Hippocampal formation (tissue), 2 donors: ENCODE results near the gene ACOT7.

Experiments used
- DNase-seq, 2 donors: peaks; one replicate each; lab custom pipeline; 2025; lab: John Stamatoyannopoulos, UW

Gene ACOT7

DNA sequence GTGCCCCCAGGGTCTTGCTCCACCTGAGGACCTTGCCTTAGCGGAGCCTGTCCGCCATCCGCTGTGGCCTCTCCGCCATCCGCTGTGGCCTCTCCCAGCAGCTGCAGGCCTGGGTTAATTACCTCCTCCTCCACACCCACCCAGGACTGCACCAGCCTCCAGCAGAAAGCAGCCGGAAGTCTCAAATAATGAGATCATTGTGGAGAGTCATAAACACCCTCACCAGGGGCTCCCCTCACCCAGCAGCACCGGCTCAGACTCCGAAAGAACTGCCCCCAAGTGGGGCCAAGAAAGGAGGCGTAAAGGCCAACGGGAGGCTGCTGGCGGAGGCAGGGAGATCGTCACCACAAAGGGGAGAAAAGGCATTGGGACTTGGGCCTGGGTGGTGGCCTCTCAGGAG is 122.0 kb downstream of the ACOT7 start:
- DNase-seq = no peak

DNA sequence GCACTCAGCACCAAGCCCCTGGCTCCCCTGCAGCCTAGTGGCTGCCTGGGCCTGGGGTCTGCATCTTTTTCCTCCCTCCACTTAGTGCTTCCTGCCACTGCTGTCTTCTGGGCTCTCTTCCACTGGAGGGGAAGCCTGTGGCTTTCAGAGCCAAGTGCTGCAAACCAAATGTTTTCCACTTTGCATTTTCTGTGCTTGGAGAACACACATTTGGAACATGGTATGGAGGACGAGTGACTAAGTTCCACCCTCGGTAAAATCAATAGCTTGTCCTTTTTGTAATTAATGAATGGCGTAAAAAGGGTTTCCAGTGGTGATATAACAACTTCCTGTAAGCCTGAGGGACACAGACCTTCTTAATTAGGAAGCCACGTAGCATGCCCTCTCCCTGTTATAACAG is 122.6 kb downstream of the ACOT7 start:
- DNase-seq = peak in 1 of 2 donors; percentile 5

DNA sequence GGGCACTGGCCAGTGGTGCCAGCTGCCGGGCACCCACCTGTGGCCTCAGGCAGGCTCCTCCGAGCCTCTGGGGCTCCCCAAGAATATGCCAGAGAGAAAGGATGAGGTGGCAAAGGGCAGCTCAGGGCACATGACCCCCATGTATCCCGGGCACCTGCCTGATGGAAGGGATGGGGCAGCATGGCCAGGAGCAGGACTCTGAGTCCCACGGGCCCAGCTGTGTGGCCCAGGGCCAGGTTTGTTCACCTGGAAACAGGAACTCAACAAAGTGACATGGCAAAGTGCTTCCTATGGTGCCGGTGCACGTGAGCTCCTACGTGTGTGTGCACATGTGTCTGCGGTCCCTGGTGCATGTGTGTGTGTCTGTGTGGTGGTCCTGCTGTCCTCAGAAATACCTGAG is 123.2 kb downstream of the ACOT7 start:
- no peak for DNase-seq

DNA sequence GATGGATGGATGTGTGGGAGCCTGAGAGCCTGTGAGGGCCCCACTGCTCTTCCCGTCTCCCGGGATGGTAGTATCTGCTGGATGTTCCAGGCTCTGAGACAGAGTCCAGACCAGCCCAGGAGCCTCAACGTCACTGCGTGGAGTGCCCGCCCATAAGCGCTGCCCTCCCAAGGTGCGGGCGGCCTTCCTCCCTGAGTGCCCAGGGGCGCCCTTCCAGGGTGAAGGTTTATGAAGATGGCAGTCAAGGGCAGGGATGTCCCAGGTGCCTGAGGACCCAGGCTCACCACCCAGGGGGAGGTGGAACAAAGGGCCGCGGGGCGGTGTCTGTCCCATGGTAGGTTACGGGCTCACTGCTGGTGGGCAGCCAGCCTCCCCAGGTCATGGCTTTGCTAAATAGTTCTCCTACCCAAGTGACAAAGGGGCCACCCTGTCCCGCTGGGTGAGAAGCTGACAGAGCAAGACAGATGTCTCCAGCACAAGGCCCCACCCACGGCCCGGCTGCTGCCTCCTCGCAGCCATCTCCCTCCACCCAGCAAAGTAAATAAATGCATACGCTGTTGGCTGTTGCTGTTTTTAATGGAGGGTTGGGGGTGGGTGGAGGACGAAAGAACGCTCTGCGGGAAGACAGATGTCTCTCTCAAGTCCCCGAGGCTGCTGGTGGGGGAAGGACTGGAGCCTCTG is 123.7 kb downstream of the ACOT7 start:
- DNase-seq = no peak

DNA sequence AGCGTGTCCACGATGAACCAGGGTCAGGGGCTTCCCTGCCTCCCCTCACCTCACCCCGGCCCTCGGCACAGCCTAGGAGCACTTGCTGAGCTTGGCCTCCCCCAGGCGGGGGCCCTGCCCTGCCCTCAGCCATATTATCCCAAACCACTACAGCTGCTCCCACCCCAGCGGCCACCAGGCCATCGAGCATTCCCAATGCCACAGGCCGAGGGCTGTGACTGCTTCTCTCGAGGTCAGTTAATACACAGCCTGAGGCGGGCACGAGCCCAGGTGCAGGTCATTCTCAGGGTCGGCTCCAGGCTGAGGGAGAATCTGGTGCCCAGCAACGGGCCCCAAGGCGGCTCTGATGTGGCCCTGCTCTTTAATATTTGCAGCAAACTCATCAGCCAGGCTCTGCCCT is 124.3 kb downstream of the ACOT7 start:
- no peak for DNase-seq

DNA sequence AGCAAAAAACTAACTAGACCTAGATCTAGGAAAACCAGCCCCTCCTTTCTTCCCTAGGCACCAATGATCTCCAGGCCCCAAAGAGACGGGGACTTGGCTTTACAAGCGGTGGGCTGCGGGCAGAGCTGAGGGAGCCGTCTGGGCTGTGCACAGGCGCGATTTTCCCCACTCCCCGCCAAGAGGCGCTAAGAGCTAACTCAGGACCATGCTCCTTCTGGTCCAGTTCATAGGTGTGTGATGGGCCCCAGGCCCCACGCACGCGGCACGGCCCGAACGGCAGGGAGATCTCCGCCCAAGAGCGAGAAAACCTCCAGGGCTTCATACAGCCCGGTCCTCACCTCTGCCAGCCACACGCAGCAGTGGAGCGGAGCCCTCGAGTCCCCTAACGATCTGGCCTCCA is 125.2 kb downstream of the ACOT7 start:
- no peak for DNase-seq

DNA sequence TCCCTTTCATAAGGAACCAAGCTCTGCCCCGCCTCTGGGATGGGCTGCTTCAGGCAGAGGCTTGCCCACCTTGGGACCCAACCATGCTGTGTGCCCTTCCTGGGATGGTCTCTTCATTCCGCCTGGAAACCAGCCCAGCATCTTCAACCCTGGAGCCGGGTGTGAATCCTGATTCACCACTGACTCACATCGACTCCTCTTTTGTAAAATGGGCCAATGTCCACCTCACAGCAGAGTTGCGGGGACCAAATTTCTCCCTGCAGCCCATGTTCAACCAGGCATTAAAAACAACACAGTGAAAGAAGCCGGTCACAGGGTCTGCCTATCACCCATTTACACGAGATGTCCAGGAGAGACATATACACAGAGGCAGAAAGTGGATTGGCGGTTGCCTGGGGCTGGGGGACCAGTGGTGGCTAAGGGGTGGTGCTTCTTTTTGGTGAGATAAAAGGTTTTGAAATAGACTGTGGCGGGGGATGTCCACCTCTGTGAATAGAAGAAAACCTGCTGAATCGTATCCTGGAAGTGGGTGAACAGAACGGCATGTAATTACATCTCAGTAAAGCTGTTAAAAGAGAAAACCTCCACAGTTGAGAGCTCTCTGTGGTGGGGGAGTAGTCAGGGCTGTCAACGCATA is 125.8 kb downstream of the ACOT7 start:
- DNase-seq = no peak

DNA sequence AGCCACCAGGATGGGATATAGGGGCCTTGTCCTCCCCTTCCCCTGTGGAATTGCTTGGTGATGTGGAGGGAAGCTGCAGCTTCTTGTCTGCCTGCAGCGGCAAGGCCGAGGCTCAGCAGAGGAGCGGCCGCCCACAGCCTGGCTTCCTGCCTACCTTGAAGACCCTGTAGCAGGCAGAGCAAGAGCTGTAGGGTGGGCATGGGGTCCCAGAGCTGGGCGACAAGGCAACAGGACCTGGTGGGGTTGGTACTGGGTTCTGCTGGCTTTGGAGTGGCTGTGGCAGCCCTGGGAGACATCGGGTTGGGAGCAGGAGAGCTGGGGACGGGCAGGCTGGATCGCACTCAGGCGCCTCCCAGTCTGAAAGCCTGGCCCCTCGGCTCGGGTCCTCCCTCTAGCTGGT is 126.9 kb downstream of the ACOT7 start:
- no peak for DNase-seq

DNA sequence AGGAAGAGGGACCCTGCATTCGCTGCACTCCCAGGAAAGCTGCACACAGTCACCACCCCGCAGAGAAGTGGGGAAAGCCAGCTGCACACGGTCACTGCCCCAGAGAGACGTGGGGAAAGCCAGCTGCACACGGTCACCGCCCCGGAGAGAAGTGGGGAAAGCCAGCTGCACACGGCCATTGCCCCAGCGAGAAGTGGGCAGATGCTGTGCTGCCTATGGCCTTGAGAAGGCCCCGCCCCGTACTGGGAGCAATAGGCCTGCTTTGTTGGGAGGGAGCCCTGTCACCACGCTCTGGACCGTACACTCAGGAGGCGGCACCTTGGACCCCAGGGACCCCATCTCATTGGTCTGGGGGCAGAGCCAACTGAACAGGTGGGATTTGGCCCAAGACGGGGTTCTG is 128.4 kb downstream of the ACOT7 start:
- no peak for DNase-seq

DNA sequence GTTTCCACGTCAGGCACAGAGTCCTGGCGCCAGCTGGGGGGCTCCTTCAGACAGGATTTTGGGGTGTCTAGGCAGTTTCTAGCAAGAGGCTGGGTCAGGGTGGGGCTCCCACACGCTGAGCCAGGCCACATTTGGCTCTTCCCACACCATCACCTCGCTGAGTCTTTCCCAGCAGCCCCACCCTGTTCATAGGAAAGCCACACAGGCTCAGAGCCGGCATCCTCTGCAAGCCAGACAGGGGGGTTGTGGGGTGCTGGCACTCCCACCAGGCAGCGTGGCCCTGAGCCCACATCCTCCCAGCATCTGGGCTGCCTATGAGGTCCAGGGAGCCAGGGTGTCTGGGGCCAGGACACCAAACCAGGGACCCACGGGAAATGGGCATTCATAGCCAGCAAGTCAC is 129.9 kb downstream of the ACOT7 start:
- DNase-seq = no peak

DNA sequence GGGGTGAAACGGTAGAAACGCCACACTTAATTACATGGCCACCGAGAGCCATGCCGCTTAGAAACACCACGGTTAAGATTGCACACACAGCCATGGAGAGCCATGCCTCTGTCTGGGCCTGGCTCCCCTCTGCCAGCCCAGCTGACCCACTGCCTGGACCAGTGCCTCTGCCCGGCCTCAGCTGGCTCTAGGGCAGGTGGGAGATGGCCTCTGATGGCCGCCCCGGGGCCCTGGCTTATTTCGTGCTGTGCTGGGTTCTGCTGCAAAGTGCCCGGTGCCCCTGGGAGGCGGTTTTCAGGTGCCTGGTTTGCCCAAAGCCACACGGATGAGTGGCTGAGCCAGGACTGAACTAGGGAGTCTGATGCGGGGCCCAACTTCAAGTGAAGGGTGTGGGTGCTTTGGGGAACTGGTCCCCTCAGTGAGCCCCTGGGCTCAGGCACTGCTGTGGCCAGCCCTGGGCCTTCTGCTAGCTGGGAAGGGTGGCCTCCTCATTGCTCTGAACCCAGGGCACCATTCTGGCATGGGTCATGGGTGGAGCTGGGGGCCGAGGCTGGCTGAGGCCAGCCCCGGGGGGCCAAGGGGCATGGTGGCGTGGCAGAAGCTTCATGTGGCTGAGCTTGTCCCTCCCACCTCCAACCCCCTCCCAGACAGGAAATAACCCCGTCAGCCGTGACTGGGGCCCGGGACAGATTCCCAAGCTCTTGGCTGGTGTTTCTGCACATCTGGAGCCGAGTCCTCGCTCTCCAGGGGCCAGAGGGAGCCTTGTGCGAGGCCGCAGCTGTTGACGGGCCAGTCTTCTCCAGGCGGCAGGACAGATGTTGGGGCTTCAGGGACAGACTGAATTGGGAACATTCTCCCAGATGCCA is 130.8 kb downstream of the ACOT7 start:
- no peak for DNase-seq

DNA sequence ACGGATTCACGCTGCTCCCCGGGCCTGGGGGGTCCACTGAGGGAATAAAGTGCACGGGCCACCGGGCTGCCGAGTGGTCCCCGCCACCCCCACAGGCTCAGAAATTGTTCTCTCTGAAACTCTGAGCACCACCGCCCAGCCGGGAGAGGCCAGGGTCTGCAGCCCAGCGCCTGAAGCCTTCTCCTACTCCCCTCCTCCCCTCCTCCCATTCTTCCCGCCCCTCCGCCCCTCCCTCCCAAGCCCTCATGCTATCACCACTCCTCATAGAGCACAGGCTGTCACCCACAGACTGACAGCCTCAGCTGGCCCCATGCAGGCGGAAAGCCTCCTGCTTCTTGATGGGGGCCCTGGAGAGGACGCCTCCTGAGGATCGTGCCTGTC is 132.0 kb downstream of the ACOT7 start:
- DNase-seq = no peak

DNA sequence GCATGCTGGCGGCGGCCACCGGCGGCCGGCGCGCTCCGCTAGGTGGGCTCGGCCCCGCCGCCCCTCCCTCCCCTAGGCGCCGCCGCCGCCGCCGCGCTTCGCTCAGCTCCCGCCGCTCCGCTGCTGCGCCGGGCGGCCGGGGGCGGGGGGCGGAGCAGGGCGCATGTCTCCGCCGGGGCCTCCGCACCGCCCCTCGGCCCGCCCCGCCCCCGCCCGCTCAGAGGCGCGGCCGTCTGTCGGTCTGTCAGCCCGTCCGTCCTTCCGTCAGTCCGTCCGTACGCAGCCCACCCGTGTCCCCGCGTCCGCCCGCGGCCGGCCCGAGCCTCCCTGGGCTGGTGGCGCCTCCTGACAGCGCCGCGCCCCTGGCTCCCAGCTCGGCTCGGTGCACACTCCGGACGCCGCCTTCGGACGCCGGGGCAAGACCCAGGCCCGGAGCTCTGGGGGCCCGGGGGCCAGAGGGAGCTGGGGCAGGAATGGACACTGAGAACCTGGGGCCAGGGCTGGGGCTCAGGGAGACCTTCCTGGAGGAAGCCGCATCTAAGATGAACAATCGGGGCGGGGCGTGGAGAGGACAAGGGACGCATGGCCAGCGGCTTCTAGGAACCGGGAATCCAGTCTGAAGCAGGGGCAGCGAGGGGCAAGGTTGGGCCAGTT is 132.5 kb downstream of the ACOT7 start, which contains the start of gene GPR153:
TSS of gene GPR153 (minus strand) at position 138 of the 654 bp plus-strand sequence. CDS start 6,193 bp downstream, outside the sequence.
- DNase-seq = no peak

DNA sequence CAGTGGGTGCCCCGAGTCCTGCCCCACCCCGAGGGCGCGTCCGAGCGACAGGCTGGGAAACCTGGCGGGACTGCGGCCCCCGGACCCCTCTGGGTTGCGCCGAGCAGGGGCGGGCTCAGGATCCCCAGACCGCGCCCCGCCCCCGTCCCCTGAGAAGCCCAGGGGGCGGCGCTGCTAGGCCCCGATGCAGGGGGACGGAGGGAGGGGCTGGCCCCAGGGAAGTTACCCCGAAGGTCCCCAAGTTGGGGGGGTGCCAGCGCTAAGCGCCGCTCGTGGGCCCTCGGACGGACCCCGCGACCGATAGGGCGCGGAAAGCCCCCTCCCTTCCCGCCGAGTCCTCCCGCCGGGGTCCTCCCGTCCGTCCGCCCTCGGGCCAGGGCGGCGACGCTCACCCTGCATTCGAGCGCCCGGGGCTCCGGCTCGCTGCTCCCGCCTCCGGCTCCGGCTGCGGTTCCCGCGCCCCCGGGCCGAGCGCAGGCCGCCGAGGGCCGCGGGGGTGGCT is 133.1 kb downstream of the ACOT7 start:
- no peak for DNase-seq

DNA sequence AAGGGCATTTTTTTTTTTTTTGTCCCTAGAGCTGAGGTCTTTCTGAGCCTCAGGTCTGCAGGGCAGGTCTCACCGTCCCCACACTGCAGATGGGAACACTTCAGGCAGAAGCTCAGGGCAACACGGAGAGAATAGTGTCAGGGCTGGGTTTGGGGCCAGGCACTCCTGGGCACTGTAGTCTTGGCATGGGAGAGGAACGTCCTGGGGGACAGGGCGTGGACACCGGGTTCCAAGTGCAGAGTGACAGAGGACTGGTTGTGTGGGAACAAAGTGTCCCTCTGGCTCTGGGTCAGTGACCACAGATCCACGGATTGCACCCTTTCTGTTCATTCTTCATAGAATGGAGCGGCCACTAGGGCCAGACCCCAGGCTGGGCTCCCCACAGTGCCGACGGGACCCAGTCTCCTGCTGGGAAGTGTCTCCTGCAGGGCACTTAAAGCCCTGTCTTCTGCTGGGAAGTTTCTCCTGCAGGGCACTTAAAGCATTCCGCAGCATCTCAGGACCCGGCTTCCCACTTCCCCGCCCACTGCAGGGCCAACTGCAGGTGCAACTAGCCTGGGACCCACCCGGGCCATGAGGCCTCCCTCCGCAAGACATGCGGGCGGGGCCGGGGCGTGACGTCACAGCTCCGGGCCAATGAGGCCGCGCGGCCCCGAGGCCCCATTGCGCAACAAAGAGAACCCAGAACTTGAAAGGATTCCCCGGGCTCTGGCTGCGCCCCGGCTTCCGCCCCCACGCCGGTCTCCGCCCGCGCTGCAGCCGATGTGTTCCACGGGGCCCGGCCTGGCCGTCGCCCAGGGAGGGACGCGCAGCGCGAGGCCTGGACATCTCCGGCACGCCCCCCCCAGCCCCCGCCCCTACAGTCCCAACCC is 133.8 kb downstream of the ACOT7 start:
- no peak for DNase-seq

DNA sequence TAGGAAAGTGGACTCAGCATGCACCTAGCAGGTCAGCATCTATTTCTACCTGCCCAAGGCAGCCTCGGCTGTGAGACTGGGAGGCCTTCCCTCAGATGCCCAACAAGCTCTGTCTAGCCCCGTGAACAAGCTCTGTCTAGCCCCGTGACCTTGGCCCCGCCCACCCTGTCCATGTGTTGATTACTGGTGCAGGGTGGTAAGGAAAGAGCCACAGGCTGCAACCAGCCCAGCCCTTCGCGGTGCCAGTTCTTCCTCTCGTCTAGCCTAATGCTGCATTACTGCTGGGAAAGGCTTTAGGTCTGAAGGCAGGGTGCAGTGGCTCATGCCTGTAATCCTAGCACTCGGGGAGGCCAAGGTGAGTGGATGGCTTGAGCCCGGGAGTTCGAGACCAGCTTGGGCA is 134.9 kb downstream of the ACOT7 start:
- no peak for DNase-seq

DNA sequence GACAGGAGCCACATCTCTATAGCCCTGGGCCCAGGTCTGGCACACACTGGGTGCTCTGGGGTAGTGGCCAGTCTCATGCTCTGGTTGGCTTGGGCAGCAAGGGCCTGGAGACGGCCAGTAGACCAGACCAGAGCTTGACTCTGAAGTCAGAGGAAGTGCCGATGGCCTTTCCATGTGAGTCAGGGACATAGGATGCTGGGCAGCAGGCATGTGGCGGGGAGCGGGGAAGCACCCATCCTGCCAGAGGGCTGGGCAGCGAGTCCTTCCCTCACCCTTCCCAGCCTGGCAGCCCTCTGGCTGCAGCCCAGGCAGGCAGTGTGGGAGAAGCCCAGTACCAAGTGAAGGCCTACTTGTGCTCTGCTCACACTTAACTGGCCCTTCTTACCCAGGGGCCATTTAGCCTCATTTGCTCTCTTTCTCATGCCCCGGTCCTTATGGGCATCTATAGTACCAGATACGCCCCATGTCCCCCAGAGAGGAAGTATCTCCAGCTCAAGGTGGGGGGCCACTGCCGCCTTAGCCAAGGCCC is 136.0 kb downstream of the ACOT7 start:
- DNase-seq = no peak

DNA sequence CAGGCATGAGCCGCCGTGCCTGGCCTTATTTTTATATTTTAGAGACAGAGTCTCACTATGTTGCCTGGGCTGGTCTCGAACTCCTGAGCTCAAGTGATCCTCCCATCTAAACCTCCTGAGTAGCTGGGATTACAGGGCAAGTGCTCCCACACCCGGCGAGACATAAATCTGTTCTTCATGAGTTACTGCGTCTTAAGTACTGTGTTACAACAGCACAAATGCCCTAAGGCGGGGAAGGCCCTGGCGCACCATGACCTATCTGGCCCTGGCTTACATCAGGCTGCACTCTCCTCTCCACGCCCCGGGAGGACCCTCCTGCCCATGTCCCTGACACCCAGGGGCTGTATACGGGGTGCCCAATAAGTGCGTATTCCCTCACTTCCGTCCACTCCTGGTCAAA is 136.9 kb downstream of the ACOT7 start:
- DNase-seq = no peak

DNA sequence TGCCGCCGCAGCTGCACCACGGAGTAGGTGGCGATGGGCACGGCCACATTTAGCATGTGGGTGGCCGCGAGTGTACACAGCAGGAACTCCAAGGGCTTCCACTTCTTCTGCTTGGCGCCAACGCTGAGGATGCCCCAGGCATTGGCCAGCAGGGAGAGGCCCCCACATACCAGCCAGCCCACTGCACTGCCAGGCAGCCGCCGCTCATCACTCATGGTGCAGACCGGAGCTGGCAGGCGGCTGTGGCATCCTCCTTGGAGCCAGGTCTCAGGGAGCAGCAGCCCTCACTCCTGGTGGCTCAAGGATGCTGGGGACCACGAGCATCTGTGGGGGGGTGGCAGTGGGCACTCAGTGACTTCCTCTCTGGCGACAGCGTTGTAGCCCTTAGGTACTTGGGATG is 138.9 kb downstream of the ACOT7 start:
- no peak for DNase-seq

DNA sequence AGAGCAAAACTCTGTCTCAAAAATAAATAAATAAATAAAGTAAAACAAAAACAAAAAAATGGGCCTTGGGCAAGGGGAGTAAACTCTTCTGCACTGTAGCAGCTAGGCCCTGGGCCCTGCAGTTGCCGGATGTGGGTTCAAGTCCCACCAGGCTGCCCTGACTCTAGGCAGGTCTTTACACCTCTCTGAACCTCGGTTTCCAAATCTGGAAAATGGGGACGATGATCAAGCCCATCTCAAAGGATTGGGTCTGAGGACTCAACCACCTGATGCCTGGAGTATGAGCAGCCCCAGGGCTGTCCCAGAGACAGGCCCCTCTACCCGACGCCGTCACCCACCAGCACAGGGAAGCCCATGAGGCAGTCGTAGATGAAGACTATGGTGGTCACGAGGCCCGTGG is 140.2 kb downstream of the ACOT7 start:
- DNase-seq = no peak

DNA sequence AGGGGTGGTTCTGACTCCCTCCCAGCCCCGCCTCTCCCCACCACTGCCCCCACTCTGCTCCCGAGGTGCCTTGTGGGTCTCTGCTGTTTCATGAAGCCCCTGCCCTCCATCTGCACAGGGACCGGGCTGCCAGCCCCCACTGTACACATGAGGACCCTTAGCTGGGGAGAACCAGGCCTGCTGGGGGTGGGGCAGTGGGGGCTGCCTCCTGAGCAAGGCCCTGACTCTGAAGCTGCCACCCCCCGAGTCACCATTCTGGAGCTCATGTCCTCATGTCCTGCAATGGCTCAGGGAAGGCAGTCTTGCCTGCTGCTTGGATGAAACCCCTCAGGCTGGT is 141.2 kb downstream of the ACOT7 start:
- no peak for DNase-seq
